Measurements from ENCODE around the gene KCNN2. TPM values are rescaled to one million over a fixed set of nuclear protein-coding genes. Genes with fewer than 3 reads are reported as not detected.

Gene KCNN2
- total and polyA plus RNA-seq, 9 of the 15 experiments (the other 6 are each of a cell fraction or from before 2014, with no cell fraction given) = 0.07 TPM; not detected in 8

GRCh38 chr5:114324282-114324681 lies 37.6 kb upstream of the KCNN2 start:
- H3K4me2 ChIP-seq (ENCODE audit: insufficient read depth, low read length) = no peak overlapping the region
- in situ Hi-C loops (cut with MboI) (no loop called here), intact Hi-C loops (cut with micrococcal nuclease) (no loop called here)
- no peak overlapping the region for H2AFZ ChIP-seq (ENCODE audit: low read depth, low read length)
- H3K79me2 ChIP-seq (ENCODE audit: control insufficient read depth, insufficient read depth, low read length) = no peaks in the 10 kb centered on the region
- no TSS peak for BruUV-seq (replicated peaks)
- H4K20me1 ChIP-seq (replicated peaks; ENCODE audit: control insufficient read depth, insufficient read depth, low read length) = no peaks in the 10 kb centered on the region
- DNase-seq (ENCODE audit: extremely low read depth in 1 of 4, low spot score in 3 of 4) (no peak), FAIRE-seq (no peak), ATAC-seq (no peak)
- H3K4me1 ChIP-seq (replicated peaks in 1 of 2; ENCODE audit: control insufficient read depth in 2 of 2, insufficient read depth in 2 of 2, low read length in 2 of 2) = no peaks in the 10 kb centered on the region
- TF ChIP-seq DPF2 (IDR thresholded peaks at IDR 0.05) (no peak), SMARCC2 (IDR thresholded peaks at IDR 0.05; ENCODE audit: low read depth) (no peak), ZNF41 (CRISPR knock-in tag; conservative IDR thresholded peaks at IDR 0.05) (no peak), KDM1A (IDR thresholded peaks at IDR 0.05) (no peak), ZNF444 (CRISPR knock-in tag; IDR thresholded peaks at IDR 0.05) (no peak), RBM15 (IDR thresholded peaks at IDR 0.05; ENCODE audit: insufficient read depth, low read length) (no peak), ZNF124 (CRISPR knock-in tag; IDR thresholded peaks at IDR 0.05) (no peak), E2F8 (IDR thresholded peaks at IDR 0.05; ENCODE audit: low read depth, partially characterized antibody) (no peak)
- H3K4me3 ChIP-seq = no peak overlapping the region
- H3K36me3 ChIP-seq (ENCODE audit: control insufficient read depth, insufficient read depth, low read length) = no peaks in the 10 kb centered on the region
- no peak overlapping the region for H3K27ac ChIP-seq (ENCODE audit: extremely low read depth, low read depth, low read length)
- H3K9me1 ChIP-seq (ENCODE audit: control insufficient read depth, insufficient read depth, low read length) = no peaks in the 10 kb centered on the region
- POLR2A ChIA-PET = no interaction called here
- no peak overlapping the region for H3K9ac ChIP-seq (ENCODE audit: insufficient read depth in 1 of 2, low read depth in 2 of 2, low read length in 2 of 2)
- 0% methylated on average over 1 of the region's 1 CpG for WGBS (ENCODE audit: insufficient coverage, low coverage, missing lambda C conversion rate)
- no peaks in the 10 kb centered on the region for H3K9me3 ChIP-seq (replicated peaks; ENCODE audit: control insufficient read depth, insufficient read depth, low read depth, low read length)
- CTCF ChIA-PET (ENCODE audit: low intra/inter-chr PET ratio) = no interaction called here
- no peaks in the 10 kb centered on the region for H3K27me3 ChIP-seq (ENCODE audit: control insufficient read depth in 2 of 2, insufficient read depth in 2 of 2, low read length in 2 of 2)

Measured in K562 (cell line).